Psoas muscle (tissue), 8 donors: ENCODE measurements around the gene TENM4. TPM values are rescaled to one million over a fixed set of nuclear protein-coding genes. Genes with fewer than 3 reads are reported as not detected.

Experiments
- ATAC-seq, 4 donors: fragments of 200-7000 bp; cut with Tn5 transposase; one replicate each; pipeline ENCODE4 v1.9.1; 2020; ENCODE audit warnings: moderate library complexity in 3 of 4, mild to moderate bottlenecking in 2 of 4
- DNase-seq, 2 donors: peaks; one replicate each; pipeline ENCODE4 v3.0.0-alpha.2; 2020
- H3K27ac ChIP-seq: fragments of 200-600 bp; one replicate; pipeline ENCODE4 v1.8.0; 2022
- H3K27me3 ChIP-seq, 3 donors: fragments of 200-600 bp in 1 of 3; one replicate each; pipeline versions ENCODE4 v1.6.1 to v1.8.0; 2013 to 2022; ENCODE audit warnings: low read length in 2 of 3, mild to moderate bottlenecking in 2 of 3, moderate library complexity in 1 of 3; ENCODE audit not compliant: insufficient read depth in 3 of 3
- H3K36me3 ChIP-seq, 2 donors: fragments of 200-600 bp in 1 of 2; one replicate each; pipeline versions ENCODE4 v1.6.1 to v1.8.0; 2013 to 2022; ENCODE audit warnings: low read depth in 1 of 2, mild to moderate bottlenecking in 1 of 2, moderate library complexity in 1 of 2; ENCODE audit not compliant: insufficient read depth in 1 of 2
- H3K4me1 ChIP-seq: fragments of 200-600 bp; one replicate; pipeline ENCODE4 v1.8.0; 2022
- H3K4me3 ChIP-seq: fragments of 200-600 bp; one replicate; pipeline ENCODE4 v1.8.0; 2022; ENCODE audit warnings: mild to moderate bottlenecking
- H3K9me3 ChIP-seq: fragments of 200-600 bp; one replicate; pipeline ENCODE4 v1.8.0; 2022
- CTCF ChIP-seq: fragments of 200-600 bp; IDR thresholded peaks from one replicate; pipeline ENCODE4 v1.8.0; 2022; ENCODE audit warnings: antibody characterized with exemption
- WGBS, 3 donors: extraction: QIAGEN DNeasy Blood & Tissue Kit; methylation state at CpG; one replicate each; pipeline versions ENCODE4 v1.1.6 to v1.1.7; 2013; 5-methylcytosine and 5-hydroxymethylcytosine counted together
- intact Hi-C, 2 donors: fragments of 100-400 bp; cut with DNase I; formaldehyde crosslinking; loops; one replicate each; pipeline versions ENCODE4 v1.11.0 to v1.14.2; 2022
- polyA plus RNA-seq, 3 donors: library from polyadenylated mRNA; stranded (reverse); fragments of 200-250 nt; gene quantifications; one replicate each; pipeline ENCODE4 v1.2.3, GENCODE V29; 2013
- total RNA-seq, 4 donors: library from RNA; stranded (reverse); fragmentation: NEBNext Ultra II Directional in 2 of 4; extraction: Animal tissue kit (Norgen Biotek cat#: 25700) in 2 of 4; gene quantifications; one replicate each; pipeline versions ENCODE4 v1.2.1 to v1.2.4, GENCODE V29; 2021 to 2023
- donor health status: healthy with polysubstance abuse.
- donor health status: DM: no; HTN: no; CAD: no; lungs with moderate emphysema.
- donor health status: Bipolar disorder and iron deficiency.
- donor health status: healthy.
- donor health status: DM: yes; HTN: yes; CAD: no.
- donor health status: DM: no; HTN: no; CAD: no.
- donor health status: DM: no; HTN: no; CAD: no.
- donor health status: DM: yes; HTN: yes; CAD: no.

TENM4 gene
- total and polyA plus RNA-seq, 7 donors, result 0.05 to 1.7 (median 0.48) TPM

- Histone ChIP-seq H3K27ac (no peak overlapping the region), H3K4me1 (no peaks in the 10 kb centered on the region), H3K36me3 (no peaks in the 10 kb centered on the region), H3K9me3 (no peaks in the 10 kb centered on the region), H3K4me3 (no peak overlapping the region), H3K27me3 (no peaks in the 10 kb centered on the region)
- TF ChIP-seq CTCF, result no peak
- intact Hi-C loops, result no loop called here
- ATAC-seq (no peak), DNase-seq (no peak)
- 87 to 91% (median 90%) methylated on average over 4 of the region's 4 CpGs for WGBS, 3 donors
Measured at GRCh38 chr11:78912778-78913177, 528.1 kb downstream of the TENM4 start.

- TF ChIP-seq CTCF, result no peak
- H3K27ac ChIP-seq, result no peak overlapping the region
- H3K4me1 ChIP-seq, result no peaks in the 10 kb centered on the region
- WGBS, 3 donors, result 47 to 73% (median 62%) methylated on average over 4 of the region's 4 CpGs
- ATAC-seq (no peak), DNase-seq (no peak)
- H3K9me3 ChIP-seq, result no peaks in the 10 kb centered on the region
- H3K36me3 ChIP-seq, result no peaks in the 10 kb centered on the region
- H3K4me3 ChIP-seq, result no peak overlapping the region
- no peaks in the 10 kb centered on the region for H3K27me3 ChIP-seq
- intact Hi-C loops, result no loop called here
Measured at GRCh38 chr11:78910322-78910721, 530.5 kb downstream of the TENM4 start.

GRCh38 chr11:78909386-78909785 is 531.4 kb downstream of the TENM4 start:
- TF ChIP-seq CTCF, result no peak
- intact Hi-C loops, result no loop called here
- DNase-seq, result no peak
- no peaks in the 10 kb centered on the region for H3K27me3 ChIP-seq
- no peak overlapping the region for H3K4me3 ChIP-seq
- 97 to 99% (median 97%) methylated on average over 4 of the region's 4 CpGs for WGBS, 3 donors
- H3K36me3 ChIP-seq, result no peaks in the 10 kb centered on the region
- no peaks in the 10 kb centered on the region for H3K9me3 ChIP-seq
- no peak overlapping the region for H3K27ac ChIP-seq
- no peak for ATAC-seq
- no peaks in the 10 kb centered on the region for H3K4me1 ChIP-seq

GRCh38 chr11:78907636-78908035 is 533.2 kb downstream of the TENM4 start:
- no peak for TF ChIP-seq CTCF
- H3K36me3 ChIP-seq, result no peaks in the 10 kb centered on the region
- no peak for DNase-seq
- no peaks in the 10 kb centered on the region for H3K27me3 ChIP-seq
- H3K4me3 ChIP-seq, result no peak overlapping the region
- no peak for ATAC-seq
- intact Hi-C loops, result no loop called here
- H3K4me1 ChIP-seq, result no peaks in the 10 kb centered on the region
- WGBS, 3 donors, result 84 to 94% (median 93%) methylated on average over 4 of the region's 4 CpGs
- no peaks in the 10 kb centered on the region for H3K9me3 ChIP-seq
- no peak overlapping the region for H3K27ac ChIP-seq

- TF ChIP-seq CTCF, result no peak
- no peak overlapping the region for H3K4me3 ChIP-seq
- no peak for DNase-seq
- ATAC-seq, result no peak
- H3K27ac ChIP-seq, result no peak overlapping the region
- whole genome bisulfite sequencing, 3 donors, result 69 to 88% (median 80%) methylated on average over 1 of the region's 1 CpG
- H3K4me1 ChIP-seq, result no peaks in the 10 kb centered on the region
- H3K9me3 ChIP-seq, result no peaks in the 10 kb centered on the region
- H3K36me3 ChIP-seq, result no peaks in the 10 kb centered on the region
- intact Hi-C loops, result no loop called here
- no peaks in the 10 kb centered on the region for H3K27me3 ChIP-seq
Measured at GRCh38 chr11:78906566-78906965, 534.3 kb downstream of the TENM4 start.
